Measurements from ENCODE around the gene UMPS.

DNA sequence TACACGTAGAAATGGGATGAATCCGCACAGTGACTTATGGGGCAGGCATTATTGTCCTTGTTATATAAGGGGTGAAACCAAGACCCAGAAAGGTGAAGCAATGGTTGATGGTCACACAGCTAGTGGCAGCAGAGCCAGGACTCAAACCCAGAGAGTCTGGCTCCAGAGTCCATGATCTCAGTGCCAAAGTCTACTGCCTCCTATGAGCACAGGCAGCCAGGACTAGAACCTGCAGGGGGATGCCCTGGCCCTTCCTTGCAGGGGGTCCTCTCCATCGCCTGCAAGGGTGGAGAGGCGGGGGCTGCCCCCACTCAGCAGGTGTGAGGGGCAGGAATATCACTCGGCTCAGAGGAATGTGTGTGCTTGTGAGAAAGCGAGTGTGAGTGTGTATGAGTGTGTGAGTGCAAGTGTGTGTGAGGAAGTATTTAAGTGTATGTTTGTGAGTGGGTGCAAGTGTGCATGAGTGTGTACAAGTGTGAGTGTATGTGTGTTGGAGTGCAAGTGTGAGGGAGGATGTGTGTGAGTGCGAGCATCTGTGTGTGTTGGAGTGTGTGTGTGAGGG is 44.7 kb downstream of the UMPS start:
- no peak for TF ChIP-seq POLR2A (IDR thresholded peaks at IDR 0.05)
- TF ChIP-seq, protein P1, sequence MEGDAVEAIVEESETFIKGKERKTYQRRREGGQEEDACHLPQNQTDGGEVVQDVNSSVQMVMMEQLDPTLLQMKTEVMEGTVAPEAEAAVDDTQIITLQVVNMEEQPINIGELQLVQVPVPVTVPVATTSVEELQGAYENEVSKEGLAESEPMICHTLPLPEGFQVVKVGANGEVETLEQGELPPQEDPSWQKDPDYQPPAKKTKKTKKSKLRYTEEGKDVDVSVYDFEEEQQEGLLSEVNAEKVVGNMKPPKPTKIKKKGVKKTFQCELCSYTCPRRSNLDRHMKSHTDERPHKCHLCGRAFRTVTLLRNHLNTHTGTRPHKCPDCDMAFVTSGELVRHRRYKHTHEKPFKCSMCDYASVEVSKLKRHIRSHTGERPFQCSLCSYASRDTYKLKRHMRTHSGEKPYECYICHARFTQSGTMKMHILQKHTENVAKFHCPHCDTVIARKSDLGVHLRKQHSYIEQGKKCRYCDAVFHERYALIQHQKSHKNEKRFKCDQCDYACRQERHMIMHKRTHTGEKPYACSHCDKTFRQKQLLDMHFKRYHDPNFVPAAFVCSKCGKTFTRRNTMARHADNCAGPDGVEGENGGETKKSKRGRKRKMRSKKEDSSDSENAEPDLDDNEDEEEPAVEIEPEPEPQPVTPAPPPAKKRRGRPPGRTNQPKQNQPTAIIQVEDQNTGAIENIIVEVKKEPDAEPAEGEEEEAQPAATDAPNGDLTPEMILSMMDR (IDR thresholded peaks at IDR 0.05): no peak
